Measurements from ENCODE around the gene DIS3L2.
"Not testable (repeated sequence)": the region's sequence is repeated elsewhere in the genome, so short reads cannot be mapped to it uniquely, and the experiment has no call there.

Gene DIS3L2

DNA sequence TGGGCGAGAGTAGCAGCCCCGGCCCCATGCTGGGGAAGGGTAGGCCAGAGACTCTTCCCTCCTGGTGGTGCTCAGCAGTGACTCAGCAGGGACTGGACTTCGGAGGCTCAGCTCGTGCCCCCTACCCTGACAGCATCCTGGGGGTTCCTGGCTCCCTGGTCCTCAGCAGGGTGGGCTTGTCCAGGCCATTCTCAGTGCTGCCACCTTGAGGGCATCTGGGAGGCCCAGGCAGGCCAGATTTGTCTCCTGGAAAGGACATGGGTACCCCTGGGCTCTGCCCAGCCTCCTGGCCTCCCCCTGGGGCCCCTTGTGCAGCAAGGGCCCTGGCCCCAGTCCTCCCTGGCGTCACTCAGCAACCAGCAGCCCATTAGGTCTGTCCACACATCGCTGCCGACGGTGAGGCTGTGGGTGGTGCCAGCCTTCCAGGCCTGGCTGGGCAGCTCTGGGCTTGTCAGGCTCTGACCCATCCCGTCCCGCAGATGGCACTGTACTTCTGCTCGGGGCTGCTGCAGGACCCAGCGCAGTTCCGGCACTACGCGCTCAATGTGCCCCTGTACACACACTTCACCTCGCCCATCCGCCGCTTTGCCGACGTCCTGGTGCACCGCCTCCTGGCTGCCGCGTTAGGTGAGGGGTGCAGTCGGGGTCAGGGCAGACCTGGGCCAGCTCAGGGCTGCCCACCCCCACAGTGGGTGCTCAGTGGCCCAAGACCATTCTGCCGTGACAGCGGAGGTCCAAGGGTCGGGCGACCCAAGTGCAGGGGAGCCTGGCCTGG is 372.0 kb downstream of the DIS3L2 start:
- Histone ChIP-seq H3K36me3 (ENCODE audit: insufficient read depth, low read length) (no peaks in the 10 kb centered on the region), H3K79me2 (ENCODE audit: control insufficient read depth, insufficient read depth, low read length, unreplicated experiment) (no peaks in the 10 kb centered on the region), H3K27ac (ENCODE audit: low read depth, low read length) (no peak overlapping the region), H3K4me3 (ENCODE audit: low read depth, low read length) (no peak overlapping the region), H2AFZ (ENCODE audit: low read length, unreplicated experiment) (no peak overlapping the region), H3K4me1 (ENCODE audit: control insufficient read depth, insufficient read depth, low read length, unreplicated experiment) (no peaks in the 10 kb centered on the region), H3K27me3 (ENCODE audit: insufficient read depth, low read length) (no peaks in the 10 kb centered on the region)

DNA sequence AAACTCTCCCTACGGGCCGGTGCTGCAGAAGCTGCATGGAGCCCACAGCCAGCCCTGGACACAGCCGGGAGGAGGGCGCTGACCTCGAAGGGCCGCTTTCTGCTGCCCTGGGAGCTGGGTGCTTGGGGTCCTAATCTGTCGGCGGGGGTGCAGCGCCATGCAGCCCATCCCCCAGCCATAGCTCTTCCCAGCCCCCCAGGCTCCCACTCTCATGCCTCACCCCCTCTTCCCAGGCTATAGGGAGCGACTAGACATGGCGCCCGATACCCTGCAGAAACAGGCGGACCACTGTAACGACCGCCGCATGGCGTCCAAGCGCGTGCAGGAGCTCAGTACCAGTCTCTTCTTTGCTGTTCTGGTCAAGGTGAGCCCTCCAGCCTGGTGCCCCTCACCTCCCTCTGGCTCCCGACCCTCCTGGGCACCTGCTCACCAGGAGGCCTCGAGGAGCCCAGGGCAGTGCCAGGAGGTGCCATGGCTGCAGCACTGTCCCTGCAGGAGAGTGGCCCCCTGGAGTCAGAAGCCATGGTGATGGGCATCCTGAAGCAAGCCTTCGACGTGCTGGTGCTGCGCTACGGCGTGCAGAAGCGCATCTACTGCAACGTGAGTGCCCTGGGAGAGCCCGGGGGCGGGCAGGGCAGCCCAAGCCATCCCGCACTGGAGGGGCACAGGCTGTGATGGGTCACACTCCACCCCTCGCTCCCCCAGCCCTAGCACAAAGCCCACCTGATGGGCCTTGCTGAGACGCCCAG is 372.8 kb downstream of the DIS3L2 start:
- not testable (repeated sequence) for H3K4me1 ChIP-seq (ENCODE audit: control insufficient read depth, insufficient read depth, low read length, unreplicated experiment); H2AFZ ChIP-seq (ENCODE audit: low read length, unreplicated experiment); H3K27me3 ChIP-seq (ENCODE audit: insufficient read depth, low read length); H3K79me2 ChIP-seq (ENCODE audit: control insufficient read depth, insufficient read depth, low read length, unreplicated experiment); H3K36me3 ChIP-seq (ENCODE audit: insufficient read depth, low read length); H3K27ac ChIP-seq (ENCODE audit: low read depth, low read length); H3K4me3 ChIP-seq (ENCODE audit: low read depth, low read length)

DNA sequence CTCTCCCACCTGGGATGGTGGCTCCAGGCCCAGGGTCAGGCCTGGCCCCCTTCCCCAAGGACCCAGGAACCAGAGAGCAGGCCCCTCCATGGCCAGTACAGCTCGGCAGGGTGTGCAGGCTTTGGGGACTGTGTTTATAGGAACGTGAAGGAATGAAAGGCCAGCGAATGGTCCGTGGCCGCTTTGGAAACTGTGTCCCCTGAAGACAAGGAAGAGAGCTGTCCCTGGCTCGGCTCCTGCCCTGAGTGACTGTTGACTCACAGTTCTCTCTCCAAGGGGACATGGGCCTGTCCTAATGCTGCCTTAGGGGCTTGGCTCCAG is 373.3 kb downstream of the DIS3L2 start:
- H3K4me3 ChIP-seq (ENCODE audit: low read depth, low read length); H3K79me2 ChIP-seq (ENCODE audit: control insufficient read depth, insufficient read depth, low read length, unreplicated experiment); H2AFZ ChIP-seq (ENCODE audit: low read length, unreplicated experiment): not testable (repeated sequence)

DNA sequence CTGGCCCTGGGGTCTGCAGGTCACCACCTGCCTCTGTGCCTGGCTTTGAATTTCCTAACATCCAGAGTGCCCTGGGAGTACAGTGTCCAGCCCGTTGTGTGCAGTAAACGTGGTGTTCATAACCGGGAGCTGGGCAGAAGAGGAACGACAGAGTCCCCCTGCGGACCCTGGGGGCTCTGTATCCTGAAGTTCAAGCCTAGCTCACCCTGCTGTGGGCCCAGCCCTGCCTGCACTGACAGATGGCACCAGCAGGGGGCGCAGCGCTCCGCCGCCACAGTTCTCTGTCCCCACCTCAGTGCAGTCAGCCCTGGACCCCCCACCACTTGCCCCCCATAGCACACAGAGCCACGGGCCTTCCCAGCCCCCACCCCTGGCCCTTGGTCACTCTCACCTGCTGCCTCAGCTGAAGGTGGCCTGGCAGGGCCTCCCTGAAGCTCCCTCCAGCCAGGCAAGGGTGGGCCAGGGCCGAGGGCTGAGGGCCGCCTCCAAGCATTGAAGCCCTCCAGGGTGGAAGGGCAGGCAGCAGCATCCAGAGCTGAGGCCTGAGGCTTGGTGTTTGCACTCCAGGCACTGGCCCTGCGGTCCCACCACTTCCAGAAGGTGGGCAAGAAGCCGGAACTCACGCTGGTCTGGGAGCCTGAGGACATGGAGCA is 373.8 kb downstream of the DIS3L2 start:
- H2AFZ ChIP-seq (ENCODE audit: low read length, unreplicated experiment); H3K4me1 ChIP-seq (ENCODE audit: control insufficient read depth, insufficient read depth, low read length, unreplicated experiment); H3K27me3 ChIP-seq (ENCODE audit: insufficient read depth, low read length); H3K36me3 ChIP-seq (ENCODE audit: insufficient read depth, low read length); H3K4me3 ChIP-seq (ENCODE audit: low read depth, low read length); H3K27ac ChIP-seq (ENCODE audit: low read depth, low read length); H3K79me2 ChIP-seq (ENCODE audit: control insufficient read depth, insufficient read depth, low read length, unreplicated experiment): not testable (repeated sequence)

More for the DNA sequence above, 373.3 kb downstream of the DIS3L2 start:
- H3K27me3 ChIP-seq (ENCODE audit: insufficient read depth, low read length); H3K4me1 ChIP-seq (ENCODE audit: control insufficient read depth, insufficient read depth, low read length, unreplicated experiment); H3K36me3 ChIP-seq (ENCODE audit: insufficient read depth, low read length); H3K27ac ChIP-seq (ENCODE audit: low read depth, low read length): not testable (repeated sequence)

DNA sequence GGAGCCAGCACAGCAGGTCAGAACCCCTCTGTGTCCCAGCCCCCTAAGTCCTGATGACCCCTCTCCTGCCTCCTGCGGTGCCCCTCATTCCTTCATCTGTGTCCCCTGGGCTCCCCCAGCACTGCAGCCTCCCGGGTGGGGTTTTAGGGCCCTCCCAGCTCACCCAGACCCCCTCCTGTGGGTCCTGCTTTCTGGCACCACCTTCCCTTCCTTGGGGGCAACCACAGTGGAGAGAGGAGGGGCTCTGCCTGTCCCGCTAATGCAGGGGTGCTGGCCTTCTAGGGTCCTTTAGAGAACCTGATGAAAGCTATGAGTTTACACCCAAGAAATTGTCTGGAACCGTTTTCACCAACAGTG is 374.3 kb downstream of the DIS3L2 start:
- Histone ChIP-seq H3K27ac (ENCODE audit: low read depth, low read length) (no peak overlapping the region), H3K79me2 (ENCODE audit: control insufficient read depth, insufficient read depth, low read length, unreplicated experiment) (no peaks in the 10 kb centered on the region), H3K4me1 (ENCODE audit: control insufficient read depth, insufficient read depth, low read length, unreplicated experiment) (no peaks in the 10 kb centered on the region), H3K36me3 (ENCODE audit: insufficient read depth, low read length) (no peaks in the 10 kb centered on the region), H3K4me3 (ENCODE audit: low read depth, low read length) (no peak overlapping the region), H3K27me3 (ENCODE audit: insufficient read depth, low read length) (no peaks in the 10 kb centered on the region), H2AFZ (ENCODE audit: low read length, unreplicated experiment) (no peak overlapping the region)

DNA sequence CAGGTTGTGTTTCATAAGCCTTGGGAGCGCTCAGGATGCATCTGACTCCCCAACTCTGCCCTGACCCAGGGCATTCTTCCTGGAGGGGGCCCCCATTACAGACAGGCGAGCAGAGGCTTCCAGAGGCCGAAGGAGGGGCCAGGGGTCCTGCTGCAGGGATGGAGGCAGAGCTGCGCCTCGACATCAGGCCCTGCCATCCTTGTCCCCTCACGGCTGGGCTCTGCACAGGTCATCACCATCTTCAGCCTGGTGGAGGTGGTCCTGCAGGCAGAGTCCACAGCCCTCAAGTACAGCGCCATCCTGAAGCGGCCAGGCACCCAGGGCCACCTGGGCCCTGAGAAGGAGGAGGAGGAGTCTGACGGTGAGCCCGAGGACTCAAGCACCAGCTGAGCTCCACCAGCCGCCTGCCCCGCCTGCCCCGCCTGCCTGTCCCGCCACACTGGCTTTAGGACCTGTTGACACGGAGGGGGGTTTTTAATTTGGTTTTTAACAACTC is 374.8 kb downstream of the DIS3L2 start:
- no peaks in the 10 kb centered on the region for H3K36me3 ChIP-seq (ENCODE audit: insufficient read depth, low read length)
- H3K79me2 ChIP-seq (ENCODE audit: control insufficient read depth, insufficient read depth, low read length, unreplicated experiment): no peaks in the 10 kb centered on the region
- no peaks in the 10 kb centered on the region for H3K4me1 ChIP-seq (ENCODE audit: control insufficient read depth, insufficient read depth, low read length, unreplicated experiment)
- H3K4me3 ChIP-seq (ENCODE audit: low read depth, low read length): no peak overlapping the region
- H2AFZ ChIP-seq (ENCODE audit: low read length, unreplicated experiment): no peak overlapping the region
- H3K27me3 ChIP-seq (ENCODE audit: insufficient read depth, low read length): no peaks in the 10 kb centered on the region
- no peak overlapping the region for H3K27ac ChIP-seq (ENCODE audit: low read depth, low read length)

DNA sequence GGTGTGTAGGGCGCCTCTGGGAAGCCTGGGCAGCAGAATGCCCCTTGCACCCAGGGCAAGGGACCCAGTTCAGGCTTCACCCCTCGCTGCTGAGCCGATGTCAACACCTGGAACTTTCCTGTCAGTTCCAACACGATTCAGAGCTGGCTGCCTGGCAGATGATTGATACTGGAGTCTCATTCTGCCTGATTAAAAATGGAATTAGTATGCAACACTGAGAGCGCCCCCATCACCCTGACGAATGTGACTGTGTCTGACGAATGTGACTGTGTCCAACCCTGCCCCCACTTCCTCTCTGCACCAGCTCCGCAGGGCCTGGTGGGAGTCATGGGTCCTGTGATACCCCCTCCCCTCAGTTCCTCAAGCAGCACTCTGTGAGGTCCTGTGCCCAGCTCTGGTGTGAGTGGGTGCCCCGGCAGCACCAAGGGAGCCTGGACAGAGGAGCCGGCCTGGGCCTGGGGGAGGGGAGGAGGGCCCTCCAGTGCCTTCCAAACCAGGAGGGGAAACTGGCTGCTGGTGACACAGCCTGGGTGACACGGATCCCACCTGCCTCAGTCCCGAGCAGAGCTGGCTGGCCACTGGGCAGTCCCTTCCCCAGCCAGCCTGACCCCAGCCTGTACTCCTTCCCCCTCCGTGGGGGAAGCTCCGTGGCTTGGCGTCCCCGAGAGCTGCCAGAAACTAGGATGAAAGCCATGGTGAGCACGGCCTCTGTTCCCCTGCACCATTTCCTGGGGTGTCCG is 375.6 kb downstream of the DIS3L2 start:
- Histone ChIP-seq H3K4me3 (ENCODE audit: low read depth, low read length) (no peak overlapping the region), H3K27ac (ENCODE audit: low read depth, low read length) (no peak overlapping the region), H2AFZ (ENCODE audit: low read length, unreplicated experiment) (no peak overlapping the region), H3K79me2 (ENCODE audit: control insufficient read depth, insufficient read depth, low read length, unreplicated experiment) (no peaks in the 10 kb centered on the region), H3K27me3 (ENCODE audit: insufficient read depth, low read length) (no peaks in the 10 kb centered on the region), H3K4me1 (ENCODE audit: control insufficient read depth, insufficient read depth, low read length, unreplicated experiment) (no peaks in the 10 kb centered on the region), H3K36me3 (ENCODE audit: insufficient read depth, low read length) (no peaks in the 10 kb centered on the region)

DNA sequence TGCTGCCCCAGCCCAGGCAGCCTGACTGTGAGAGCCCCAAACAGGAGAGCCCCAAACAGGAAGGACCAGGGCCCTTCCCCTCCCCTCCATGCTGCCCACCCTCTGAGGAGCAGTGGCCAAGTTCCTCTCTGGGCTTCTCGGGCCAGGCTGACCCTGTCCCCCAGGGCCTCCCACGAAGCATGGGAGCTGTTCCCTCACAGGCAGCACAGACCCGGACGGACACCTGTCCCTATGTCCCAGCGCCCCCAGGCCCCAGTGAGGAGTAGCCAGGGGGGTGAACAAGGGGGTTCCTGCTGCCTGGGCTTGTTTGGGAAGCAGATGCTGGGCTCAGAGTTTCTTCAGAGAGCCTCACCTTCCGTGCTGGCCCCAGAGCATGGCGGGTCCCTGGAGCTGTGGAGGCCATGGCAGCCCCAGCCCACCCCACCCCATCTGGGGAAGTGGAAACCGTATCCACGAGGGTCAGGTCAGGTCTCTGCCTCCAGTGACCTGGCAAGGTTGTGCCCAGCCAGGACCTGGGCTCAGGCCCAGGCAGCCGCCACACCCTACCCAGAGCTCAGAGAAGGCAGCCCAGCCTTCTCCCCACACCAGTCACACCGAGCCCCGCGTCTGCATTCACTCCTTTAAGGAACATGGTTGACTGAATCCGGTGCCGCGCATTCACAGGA is 376.7 kb downstream of the DIS3L2 start:
- H3K36me3 ChIP-seq (ENCODE audit: insufficient read depth, low read length); H2AFZ ChIP-seq (ENCODE audit: low read length, unreplicated experiment); H3K4me3 ChIP-seq (ENCODE audit: low read depth, low read length); H3K27me3 ChIP-seq (ENCODE audit: insufficient read depth, low read length); H3K27ac ChIP-seq (ENCODE audit: low read depth, low read length); H3K4me1 ChIP-seq (ENCODE audit: control insufficient read depth, insufficient read depth, low read length, unreplicated experiment); H3K79me2 ChIP-seq (ENCODE audit: control insufficient read depth, insufficient read depth, low read length, unreplicated experiment): not testable (repeated sequence)

DNA sequence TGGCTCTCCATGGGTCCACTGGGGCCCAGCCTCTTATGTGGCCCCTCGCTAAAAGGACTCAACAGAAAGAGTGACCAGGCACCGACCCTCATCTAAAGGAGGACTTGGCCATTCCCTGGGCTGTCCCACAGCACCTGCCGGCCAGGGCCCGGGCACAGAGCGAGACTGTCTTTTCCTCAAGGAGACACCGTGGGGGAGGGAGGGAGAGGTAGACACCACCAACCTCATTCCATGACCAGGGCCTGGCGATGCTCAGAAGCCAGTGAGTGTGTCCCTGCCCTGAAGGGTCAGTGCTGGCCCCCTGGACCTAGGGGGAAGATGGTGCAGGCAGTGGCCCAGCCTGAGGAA is 377.2 kb downstream of the DIS3L2 start:
- Histone ChIP-seq H3K27me3 (ENCODE audit: insufficient read depth, low read length) (no peaks in the 10 kb centered on the region), H3K4me3 (ENCODE audit: low read depth, low read length) (no peak overlapping the region), H3K36me3 (ENCODE audit: insufficient read depth, low read length) (no peaks in the 10 kb centered on the region), H3K79me2 (ENCODE audit: control insufficient read depth, insufficient read depth, low read length, unreplicated experiment) (no peaks in the 10 kb centered on the region), H3K27ac (ENCODE audit: low read depth, low read length) (no peak overlapping the region), H2AFZ (ENCODE audit: low read length, unreplicated experiment) (no peak overlapping the region), H3K4me1 (ENCODE audit: control insufficient read depth, insufficient read depth, low read length, unreplicated experiment) (no peaks in the 10 kb centered on the region)

Data from ACC112 (cell line).